Measurements from ENCODE around the gene CHRM5.

DNA sequence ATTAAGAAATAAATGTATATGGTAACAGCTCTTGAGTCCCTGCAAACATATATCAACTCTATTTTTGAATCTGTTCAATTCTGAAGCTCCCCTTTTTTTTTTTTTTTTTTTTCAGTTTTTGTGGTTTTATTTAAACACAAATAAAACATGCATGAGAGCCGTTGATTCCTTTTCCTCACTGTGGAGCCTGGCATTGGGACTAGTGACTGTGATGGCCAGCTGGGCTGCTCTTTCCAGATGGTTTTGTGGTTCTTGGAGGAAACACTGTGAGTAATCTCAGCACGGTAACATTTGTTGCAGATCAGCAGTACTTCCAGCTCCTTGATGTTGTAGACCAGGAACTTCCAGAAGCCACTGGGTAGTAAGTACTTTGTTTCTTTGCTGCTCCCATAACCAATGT, 117.4 kb downstream of the CHRM5 start:
- TF ChIP-seq, protein P1, sequence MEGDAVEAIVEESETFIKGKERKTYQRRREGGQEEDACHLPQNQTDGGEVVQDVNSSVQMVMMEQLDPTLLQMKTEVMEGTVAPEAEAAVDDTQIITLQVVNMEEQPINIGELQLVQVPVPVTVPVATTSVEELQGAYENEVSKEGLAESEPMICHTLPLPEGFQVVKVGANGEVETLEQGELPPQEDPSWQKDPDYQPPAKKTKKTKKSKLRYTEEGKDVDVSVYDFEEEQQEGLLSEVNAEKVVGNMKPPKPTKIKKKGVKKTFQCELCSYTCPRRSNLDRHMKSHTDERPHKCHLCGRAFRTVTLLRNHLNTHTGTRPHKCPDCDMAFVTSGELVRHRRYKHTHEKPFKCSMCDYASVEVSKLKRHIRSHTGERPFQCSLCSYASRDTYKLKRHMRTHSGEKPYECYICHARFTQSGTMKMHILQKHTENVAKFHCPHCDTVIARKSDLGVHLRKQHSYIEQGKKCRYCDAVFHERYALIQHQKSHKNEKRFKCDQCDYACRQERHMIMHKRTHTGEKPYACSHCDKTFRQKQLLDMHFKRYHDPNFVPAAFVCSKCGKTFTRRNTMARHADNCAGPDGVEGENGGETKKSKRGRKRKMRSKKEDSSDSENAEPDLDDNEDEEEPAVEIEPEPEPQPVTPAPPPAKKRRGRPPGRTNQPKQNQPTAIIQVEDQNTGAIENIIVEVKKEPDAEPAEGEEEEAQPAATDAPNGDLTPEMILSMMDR (IDR thresholded peaks at IDR 0.05) = no peak
- TF ChIP-seq POLR2A (IDR thresholded peaks at IDR 0.05) = no peak
